Effector memory CD4-positive, alpha-beta T cell (primary cell): ENCODE measurements around the gene SETBP1.

Experiments
- DNase-seq, 3 donors: peaks; one replicate each; pipeline ENCODE4 v3.0.0-alpha.2; 2020
- H3K27ac ChIP-seq: 2 replicates; pipeline ENCODE4 v1.7.0; 2013; ENCODE audit warnings: mild to moderate bottlenecking, low read length, moderate library complexity; ENCODE audit not compliant: insufficient read depth, poor library complexity, severe bottlenecking
- H3K27me3 ChIP-seq: replicated peaks from 2 replicates; pipeline ENCODE4 v1.7.0; 2013; ENCODE audit warnings: mild to moderate bottlenecking, low read length; ENCODE audit not compliant: insufficient read depth, control insufficient read depth, poor library complexity, severe bottlenecking
- H3K36me3 ChIP-seq: 2 replicates; pipeline ENCODE4 v1.7.0; 2013; ENCODE audit warnings: mild to moderate bottlenecking, low read length, moderate library complexity; ENCODE audit not compliant: control insufficient read depth, insufficient read depth
- H3K4me1 ChIP-seq: 2 replicates; pipeline ENCODE4 v1.7.0; 2013; ENCODE audit warnings: low read length, mild to moderate bottlenecking; ENCODE audit not compliant: control insufficient read depth, insufficient read depth, poor library complexity, severe bottlenecking
- H3K4me3 ChIP-seq: 2 replicates; pipeline ENCODE4 v1.7.0; 2013; ENCODE audit warnings: low read length, low read depth, mild to moderate bottlenecking; ENCODE audit not compliant: insufficient read depth, poor library complexity, severe bottlenecking
- H3K9me3 ChIP-seq: 2 replicates; pipeline ENCODE4 v1.7.0; 2013; ENCODE audit warnings: mild to moderate bottlenecking, low read length, moderate library complexity; ENCODE audit not compliant: control insufficient read depth

The SETBP1 gene

GRCh38 chr18:44889111-44889510, 208.4 kb downstream of the SETBP1 start:
- no peak for DNase-seq
- Histone ChIP-seq H3K27ac (no peak overlapping the region), H3K27me3 (no peaks in the 10 kb centered on the region), H3K4me3 (no peak overlapping the region), H3K36me3 (no peaks in the 10 kb centered on the region), H3K9me3 (no peaks in the 10 kb centered on the region), H3K4me1 (no peaks in the 10 kb centered on the region)

GRCh38 chr18:44893045-44893706, 212.5 kb downstream of the SETBP1 start:
- Histone ChIP-seq H3K4me1 (no peaks in the 10 kb centered on the region), H3K36me3 (no peaks in the 10 kb centered on the region), H3K4me3 (no peak overlapping the region), H3K27me3 (no peaks in the 10 kb centered on the region), H3K9me3 (no peaks in the 10 kb centered on the region), H3K27ac (no peak overlapping the region)
- no peak for DNase-seq

DNA sequence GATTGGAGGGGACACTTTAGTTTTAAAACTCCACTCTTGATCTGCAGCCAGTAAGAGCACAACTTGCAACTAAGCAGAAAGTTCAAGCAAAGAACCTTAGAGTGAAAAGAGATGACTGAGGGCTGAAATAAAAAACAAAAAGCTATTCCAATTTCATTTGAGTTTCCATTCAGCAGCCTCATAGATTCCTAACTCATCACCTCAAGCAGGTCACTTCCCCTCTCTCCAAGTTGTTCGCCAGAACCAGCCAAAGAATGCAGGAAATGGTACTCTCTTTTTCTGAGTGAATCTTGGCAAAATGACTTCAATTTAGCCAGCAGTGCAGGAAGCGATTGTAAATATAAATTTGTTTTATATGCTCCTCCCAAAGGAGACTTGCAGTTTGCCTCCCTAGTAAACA, 213.3 kb downstream of the SETBP1 start:
- Histone ChIP-seq H3K27ac (no peak overlapping the region), H3K27me3 (peaks cover 3% of the 10 kb centered on the region), H3K4me1 (no peaks in the 10 kb centered on the region), H3K9me3 (no peaks in the 10 kb centered on the region), H3K4me3 (no peak overlapping the region), H3K36me3 (no peaks in the 10 kb centered on the region)
- DNase-seq, result no peak

GRCh38 chr18:44895176-44895798, 214.6 kb downstream of the SETBP1 start:
- Histone ChIP-seq H3K27me3 (peaks cover 3% of the 10 kb centered on the region), H3K4me3 (no peak overlapping the region), H3K27ac (no peak overlapping the region), H3K4me1 (no peaks in the 10 kb centered on the region), H3K36me3 (no peaks in the 10 kb centered on the region), H3K9me3 (no peaks in the 10 kb centered on the region)
- no peak for DNase-seq

DNA sequence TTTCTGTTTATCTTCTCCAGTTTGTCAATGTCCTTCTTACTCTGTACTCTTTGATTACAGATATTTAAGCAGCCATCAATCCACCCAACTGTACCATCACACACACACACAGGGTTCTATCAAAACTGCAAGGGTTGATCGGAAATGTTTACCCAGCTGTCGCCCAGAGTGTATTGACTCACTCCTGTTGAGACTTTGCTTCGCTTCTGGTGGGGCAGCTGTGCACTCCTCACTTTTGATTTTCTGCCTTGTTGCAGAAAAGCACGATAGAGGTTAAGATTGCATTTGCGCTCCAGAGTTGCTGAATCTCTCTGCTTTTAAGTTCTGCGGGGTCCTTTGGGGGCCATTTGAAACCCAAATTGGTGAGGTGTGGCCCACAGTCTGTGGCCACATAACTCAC, 216.2 kb downstream of the SETBP1 start:
- H3K4me1 ChIP-seq, result no peaks in the 10 kb centered on the region
- no peaks in the 10 kb centered on the region for H3K36me3 ChIP-seq
- H3K4me3 ChIP-seq, result no peak overlapping the region
- no peak for DNase-seq
- H3K27ac ChIP-seq, result no peak overlapping the region
- H3K9me3 ChIP-seq, result no peaks in the 10 kb centered on the region
- peaks cover 3% of the 10 kb centered on the region for H3K27me3 ChIP-seq

- Histone ChIP-seq H3K36me3 (no peaks in the 10 kb centered on the region), H3K9me3 (no peaks in the 10 kb centered on the region), H3K27ac (no peak overlapping the region), H3K4me1 (no peaks in the 10 kb centered on the region), H3K27me3 (peaks cover 3% of the 10 kb centered on the region), H3K4me3 (no peak overlapping the region)
- no peak for DNase-seq
Observed at GRCh38 chr18:44897411-44897810, 216.7 kb downstream of the SETBP1 start.

GRCh38 chr18:44897816-44898215, 217.1 kb downstream of the SETBP1 start:
- no peaks in the 10 kb centered on the region for H3K9me3 ChIP-seq
- peaks cover 3% of the 10 kb centered on the region for H3K27me3 ChIP-seq
- no peaks in the 10 kb centered on the region for H3K36me3 ChIP-seq
- H3K4me3 ChIP-seq, result no peak overlapping the region
- no peak for DNase-seq
- H3K4me1 ChIP-seq, result no peaks in the 10 kb centered on the region
- no peak overlapping the region for H3K27ac ChIP-seq

DNA sequence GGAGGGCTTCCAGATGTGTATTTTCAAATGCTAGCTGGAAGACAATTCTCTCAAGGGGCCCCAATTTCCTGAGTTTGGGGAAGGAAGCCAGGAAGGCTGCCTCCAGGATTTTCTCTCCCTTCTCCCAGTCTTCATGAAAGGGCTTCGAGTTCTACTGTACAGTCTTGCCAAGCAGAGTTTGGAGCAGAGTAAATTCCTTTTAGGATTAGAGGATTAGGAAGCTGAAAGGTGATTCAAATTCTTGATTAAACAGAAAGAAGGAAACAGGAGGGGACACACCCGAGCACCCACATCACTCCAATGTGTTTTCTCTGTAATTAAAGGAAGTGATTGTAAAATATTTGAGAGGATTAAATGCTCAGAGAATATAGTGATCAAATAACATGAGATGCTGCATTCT, 217.8 kb downstream of the SETBP1 start:
- Histone ChIP-seq H3K4me3 (no peak overlapping the region), H3K27me3 (peaks cover 3% of the 10 kb centered on the region), H3K9me3 (no peaks in the 10 kb centered on the region), H3K27ac (no peak overlapping the region), H3K36me3 (no peaks in the 10 kb centered on the region), H3K4me1 (no peaks in the 10 kb centered on the region)
- no peak for DNase-seq

- Histone ChIP-seq H3K4me3 (no peak overlapping the region), H3K4me1 (no peaks in the 10 kb centered on the region), H3K36me3 (no peaks in the 10 kb centered on the region), H3K9me3 (no peaks in the 10 kb centered on the region), H3K27ac (no peak overlapping the region), H3K27me3 (peaks cover 3% of the 10 kb centered on the region)
- DNase-seq, result no peak
Observed at GRCh38 chr18:44899832-44900231, 219.1 kb downstream of the SETBP1 start.

DNA sequence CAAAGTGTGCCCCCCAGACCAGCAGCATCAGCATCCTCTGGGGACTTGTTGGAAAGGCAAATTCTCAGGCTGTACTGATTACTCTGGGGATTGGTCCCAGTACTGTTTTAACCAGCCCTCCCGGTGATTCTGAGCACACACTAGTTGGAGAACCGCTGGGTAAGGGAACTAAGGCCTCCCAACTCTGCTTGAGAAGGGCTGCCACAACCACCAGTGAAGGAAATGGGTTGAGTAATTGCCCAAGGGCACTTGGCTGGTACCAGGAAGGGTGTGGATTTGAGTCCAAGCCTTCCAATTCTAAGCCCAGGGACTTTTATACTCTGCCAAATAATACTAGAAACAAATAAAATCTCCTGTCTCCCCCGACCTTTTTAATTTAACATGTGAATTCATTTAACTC, 219.9 kb downstream of the SETBP1 start:
- DNase-seq, result no peak
- Histone ChIP-seq H3K36me3 (no peaks in the 10 kb centered on the region), H3K27me3 (peaks cover 3% of the 10 kb centered on the region), H3K9me3 (no peaks in the 10 kb centered on the region), H3K27ac (no peak overlapping the region), H3K4me1 (no peaks in the 10 kb centered on the region), H3K4me3 (no peak overlapping the region)
